ENCODE data around the gene PSORS1C1.
"Not testable (repeated sequence)": the region's sequence is repeated elsewhere in the genome, so short reads cannot be mapped to it uniquely, and the experiment has no call there.

Gene PSORS1C1

GRCh38 chr6:31165986-31166385 is 51.4 kb downstream of the PSORS1C1 start:
- TF ChIP-seq, protein P1, sequence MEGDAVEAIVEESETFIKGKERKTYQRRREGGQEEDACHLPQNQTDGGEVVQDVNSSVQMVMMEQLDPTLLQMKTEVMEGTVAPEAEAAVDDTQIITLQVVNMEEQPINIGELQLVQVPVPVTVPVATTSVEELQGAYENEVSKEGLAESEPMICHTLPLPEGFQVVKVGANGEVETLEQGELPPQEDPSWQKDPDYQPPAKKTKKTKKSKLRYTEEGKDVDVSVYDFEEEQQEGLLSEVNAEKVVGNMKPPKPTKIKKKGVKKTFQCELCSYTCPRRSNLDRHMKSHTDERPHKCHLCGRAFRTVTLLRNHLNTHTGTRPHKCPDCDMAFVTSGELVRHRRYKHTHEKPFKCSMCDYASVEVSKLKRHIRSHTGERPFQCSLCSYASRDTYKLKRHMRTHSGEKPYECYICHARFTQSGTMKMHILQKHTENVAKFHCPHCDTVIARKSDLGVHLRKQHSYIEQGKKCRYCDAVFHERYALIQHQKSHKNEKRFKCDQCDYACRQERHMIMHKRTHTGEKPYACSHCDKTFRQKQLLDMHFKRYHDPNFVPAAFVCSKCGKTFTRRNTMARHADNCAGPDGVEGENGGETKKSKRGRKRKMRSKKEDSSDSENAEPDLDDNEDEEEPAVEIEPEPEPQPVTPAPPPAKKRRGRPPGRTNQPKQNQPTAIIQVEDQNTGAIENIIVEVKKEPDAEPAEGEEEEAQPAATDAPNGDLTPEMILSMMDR (IDR thresholded peaks at IDR 0.05; ENCODE audit: low read depth, low read length, missing control alignments), result no peak
- no peak for DNase-seq (ENCODE audit: low read depth)

DNA sequence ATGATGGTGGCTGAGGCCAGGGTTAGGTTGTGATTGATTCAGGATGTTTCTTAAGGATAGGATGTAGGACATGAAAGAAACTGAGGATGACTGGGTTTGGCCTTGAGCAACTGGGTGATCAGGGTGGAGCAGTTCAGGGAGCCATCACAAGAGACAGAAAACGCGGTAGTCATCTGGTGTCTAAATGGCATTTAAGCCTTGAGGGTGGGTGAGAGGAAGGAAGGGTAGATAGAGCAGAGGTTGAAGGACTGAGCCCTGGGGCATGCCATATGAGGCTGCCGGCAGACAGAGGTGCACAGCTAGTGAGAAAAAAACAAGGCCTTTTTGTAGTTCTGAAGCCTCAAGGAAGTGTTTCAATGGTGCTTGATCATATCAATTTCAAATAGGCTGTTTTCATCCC is 54.0 kb downstream of the PSORS1C1 start:
- TF ChIP-seq, protein P1 (IDR thresholded peaks at IDR 0.05; ENCODE audit: low read depth, low read length, missing control alignments), result no peak
- no peak for DNase-seq (ENCODE audit: low read depth)
- no peak overlapping the region for H3K4me3 ChIP-seq (ENCODE audit: low read depth, low read length)

More at GRCh38 chr6:31165986-31166385, 51.4 kb downstream of the PSORS1C1 start:
- no peak overlapping the region for H3K4me3 ChIP-seq (ENCODE audit: low read depth, low read length)

- TF ChIP-seq, protein P1 (IDR thresholded peaks at IDR 0.05; ENCODE audit: low read depth, low read length, missing control alignments), result no peak
- no peak overlapping the region for H3K4me3 ChIP-seq (ENCODE audit: low read depth, low read length)
- DNase-seq (ENCODE audit: low read depth), result no peak
Measured at GRCh38 chr6:31169123-31169857, 54.7 kb downstream of the PSORS1C1 start.

DNA sequence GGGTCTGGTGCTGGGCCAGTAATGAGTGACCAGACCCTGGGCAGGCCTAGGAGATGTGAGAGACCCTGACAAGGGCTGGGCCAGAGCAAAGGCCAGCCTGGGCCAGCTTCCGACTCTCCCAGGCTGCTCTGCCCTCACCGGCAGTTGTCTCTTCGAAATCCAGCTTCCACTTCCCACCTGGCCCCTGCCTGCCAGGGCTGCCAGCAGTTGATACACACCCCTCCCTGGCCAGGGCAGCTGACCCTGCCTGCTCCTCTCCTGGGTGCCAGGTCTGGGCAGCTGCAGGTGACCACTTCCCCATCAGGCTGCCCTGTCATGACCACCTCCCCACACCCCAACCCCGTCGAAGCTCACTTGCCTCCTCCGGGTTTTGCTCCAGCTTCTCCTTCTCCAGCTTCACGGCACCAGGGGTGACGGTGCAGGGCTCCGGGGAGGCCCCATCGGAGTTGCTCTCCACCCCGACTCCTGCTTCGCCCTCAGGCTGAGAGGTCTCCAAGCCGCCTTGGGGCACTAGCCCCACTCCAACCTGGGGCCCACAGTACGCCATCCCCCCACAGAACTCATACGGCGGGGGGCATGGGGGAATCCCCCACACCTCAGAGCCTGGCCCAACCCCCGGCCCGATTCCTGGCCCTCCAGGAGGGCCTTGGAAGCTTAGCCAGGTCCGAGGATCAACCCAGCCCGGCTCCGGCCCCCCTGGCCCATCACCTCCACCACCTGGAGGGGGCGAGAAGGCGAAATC is 55.4 kb downstream of the PSORS1C1 start:
- not testable (repeated sequence) for DNase-seq (ENCODE audit: low read depth); H3K4me3 ChIP-seq (ENCODE audit: low read depth, low read length)

GRCh38 chr6:31170600-31170881 is 55.9 kb downstream of the PSORS1C1 start, which contains the start of gene POU5F1:
Gene POU5F1, minus strand, starts transcription at chr6:31170682. Its CDS starts 62 bp downstream, at chr6:31170620.
- TF ChIP-seq, protein P1 (IDR thresholded peaks at IDR 0.05; ENCODE audit: low read depth, low read length, missing control alignments), result no peak
- no peak for DNase-seq (ENCODE audit: low read depth)
- no peak within 1 kb of the TSS for H3K4me3 ChIP-seq (ENCODE audit: low read depth, low read length)

DNA sequence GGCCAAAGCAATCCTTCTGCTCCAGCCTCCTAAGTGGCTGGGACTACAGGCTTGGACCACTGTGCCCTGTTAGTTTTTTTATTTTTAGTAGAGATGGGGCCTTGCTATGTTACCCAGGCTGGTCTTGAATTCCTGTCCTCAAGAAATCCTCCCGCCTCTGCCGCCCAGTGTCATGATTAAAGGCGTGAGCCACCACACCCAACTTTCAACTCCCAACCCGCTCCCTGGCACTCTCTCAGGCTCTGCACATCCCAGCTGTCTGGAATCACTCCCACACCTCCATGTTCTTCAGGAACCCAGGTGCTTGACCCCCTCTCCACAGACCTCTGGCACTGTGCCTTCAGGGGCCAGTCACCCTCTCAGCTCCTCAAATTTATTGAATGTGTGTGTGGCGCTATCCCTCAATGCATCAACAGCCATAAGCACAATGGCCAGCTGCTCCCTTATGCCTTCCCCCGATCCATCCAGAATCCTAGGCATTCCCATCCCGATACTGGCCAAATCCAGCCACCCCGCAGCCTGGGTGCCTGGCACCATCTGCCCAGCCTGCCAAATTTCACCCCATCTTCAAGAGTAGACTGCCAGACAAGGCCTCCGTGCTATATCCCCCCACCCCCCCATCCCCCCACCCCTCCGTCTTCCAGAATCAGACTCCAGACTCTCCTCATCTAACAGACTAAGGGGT is 56.5 kb downstream of the PSORS1C1 start:
- no peak overlapping the region for H3K4me3 ChIP-seq (ENCODE audit: low read depth, low read length)
- TF ChIP-seq, protein P1 (IDR thresholded peaks at IDR 0.05; ENCODE audit: low read depth, low read length, missing control alignments), result no peak
- DNase-seq (ENCODE audit: low read depth), result no peak
